Neural cell (in vitro differentiated cells): ENCODE data around the gene PDHX. TPM values are rescaled to one million over a fixed set of nuclear protein-coding genes. Genes with fewer than 3 reads are reported as not detected.

Experiments used
- H2AFZ ChIP-seq: fragments of 200-600, 300-800 bp; sonication (generic), shearing (Covaris generic); 2 replicates; pipeline ENCODE4 v1.6.0; 2014; ENCODE audit warnings: low read depth, mild to moderate bottlenecking, antibody characterized with exemption, low read length, moderate library complexity
- H3F3A ChIP-seq: fragments of 200-600 bp; shearing (Covaris generic); 2 replicates; pipeline ENCODE4 v1.6.1; 2016; ENCODE audit warnings: mild to moderate bottlenecking, moderate library complexity, mixed read lengths, antibody characterized with exemption, low read length; ENCODE audit not compliant: insufficient read depth, poor library complexity, severe bottlenecking
- H3K27ac ChIP-seq: fragments of 200-600, 300-800 bp; sonication (generic), shearing (Covaris generic); 2 replicates; pipeline ENCODE4 v1.5.1; 2014; ENCODE audit warnings: mild to moderate bottlenecking, low read length, moderate library complexity
- H3K27me3 ChIP-seq: fragments of 300-800, 200-600 bp; sonication (generic), shearing (Covaris generic); 2 replicates; pipeline ENCODE4 v1.6.0; 2014; ENCODE audit warnings: mild to moderate bottlenecking, low read depth, low read length, moderate library complexity; ENCODE audit not compliant: insufficient read depth
- H3K36me3 ChIP-seq: fragments of 300-800, 200-600 bp; sonication (generic), shearing (Covaris generic); 2 replicates; pipeline ENCODE4 v1.5.1; 2014; ENCODE audit warnings: mild to moderate bottlenecking, antibody characterized with exemption, low read length, moderate library complexity; ENCODE audit not compliant: insufficient read depth
- H3K4me2 ChIP-seq: fragments of 300-800, 200-600 bp; sonication (generic), shearing (Covaris generic); 2 replicates; pipeline ENCODE4 v1.6.0; 2014; ENCODE audit warnings: mild to moderate bottlenecking, low read length
- H3K4me3 ChIP-seq: fragments of 300-800, 200-600 bp; sonication (generic), shearing (Covaris generic); 2 replicates; pipeline ENCODE4 v1.5.1; 2014; ENCODE audit warnings: mild to moderate bottlenecking, low read length, moderate library complexity
- H3K79me2 ChIP-seq: fragments of 200-600 bp; shearing (Covaris generic); replicated peaks from 2 replicates; pipeline ENCODE4 v1.6.0; 2014; ENCODE audit warnings: mild to moderate bottlenecking, low read length, moderate library complexity; ENCODE audit not compliant: insufficient read depth
- H3K9ac ChIP-seq: fragments of 300-800, 200-600 bp; sonication (generic), shearing (Covaris generic); 2 replicates; pipeline ENCODE4 v1.6.1; 2016; ENCODE audit warnings: mild to moderate bottlenecking, low read length, mixed read lengths
- H3K9me2 ChIP-seq: fragments of 200-600 bp; shearing (Covaris generic); 2 replicates; pipeline ENCODE4 v1.6.1; 2016; ENCODE audit warnings: mild to moderate bottlenecking, low read length, mixed read lengths; ENCODE audit not compliant: insufficient read depth
- H3K9me3 ChIP-seq: fragments of 200-600, 300-800 bp; sonication (generic), shearing (Covaris generic); 2 replicates; pipeline ENCODE4 v1.6.1; 2016; ENCODE audit warnings: mild to moderate bottlenecking, mixed run types, low read length, moderate library complexity, mixed read lengths
- H4K20me1 ChIP-seq: fragments of 200-600 bp; shearing (Covaris generic); 2 replicates; pipeline ENCODE4 v1.6.1; 2016; ENCODE audit warnings: mild to moderate bottlenecking, mixed run types; ENCODE audit not compliant: insufficient read depth
- CTCF ChIP-seq: fragments of 450-650 bp; IDR thresholded peaks from 2 replicates; pipeline ENCODE4 v1.5.1; 2014; ENCODE audit warnings: antibody characterized with exemption, mild to moderate bottlenecking, moderate library complexity; ENCODE audit not compliant: poor library complexity, severe bottlenecking
- EP300 ChIP-seq: fragments of 450-650 bp; conservative IDR thresholded peaks from 2 replicates; pipeline ENCODE4 v1.6.1; 2014; ENCODE audit warnings: antibody characterized with exemption, mild to moderate bottlenecking, moderate library complexity; ENCODE audit not compliant: poor library complexity, severe bottlenecking
- EZH2 ChIP-seq: fragments of 200-600, 300-800 bp; shearing (Covaris generic), sonication (generic); IDR thresholded peaks from 2 replicates; pipeline ENCODE4 v1.6.1; 2014; ENCODE audit warnings: antibody characterized with exemption, low read length, borderline replicate concordance, mild to moderate bottlenecking; ENCODE audit not compliant: insufficient read depth, poor library complexity, severe bottlenecking
- MXI1 ChIP-seq: fragments of 450-650 bp; conservative IDR thresholded peaks from 2 replicates; pipeline ENCODE4 v1.6.1; 2014; ENCODE audit warnings: antibody characterized with exemption, mild to moderate bottlenecking; ENCODE audit not compliant: poor library complexity, severe bottlenecking
- POLR2AphosphoS5 ChIP-seq: IDR thresholded peaks from 2 replicates; pipeline ENCODE4 v1.6.1; 2012
- RAD21 ChIP-seq: fragments of 450-650 bp; conservative IDR thresholded peaks from 2 replicates; pipeline ENCODE4 v1.6.1; 2014; ENCODE audit warnings: antibody characterized with exemption, mild to moderate bottlenecking, moderate library complexity
- REST ChIP-seq: IDR thresholded peaks from 2 replicates; pipeline ENCODE4 v1.6.1; 2012; ENCODE audit warnings: borderline replicate concordance
- SMC3 ChIP-seq: fragments of 450-650 bp; conservative IDR thresholded peaks from 2 replicates; pipeline ENCODE4 v1.6.1; 2014; ENCODE audit warnings: antibody characterized with exemption, mild to moderate bottlenecking, moderate library complexity; ENCODE audit not compliant: poor library complexity
- TAF1 ChIP-seq: IDR thresholded peaks from 2 replicates; pipeline ENCODE4 v1.6.1; 2012; ENCODE audit warnings: low read depth
- polyA plus RNA-seq: library from polyadenylated mRNA; depleted of rRNA; stranded (reverse); fragments of >200 nt; gene quantifications from 2 replicates; pipeline ENCODE4 v1.2.3, GENCODE V29; 2014

PDHX gene
- polyA plus RNA-seq, 1 donor from 2014 or later, result 59.8 TPM

- Histone ChIP-seq H3K4me3 (no peak overlapping the region), H3K9me3 (no peaks in the 10 kb centered on the region), H3K27me3 (no peaks in the 10 kb centered on the region), H3K9ac (no peak overlapping the region), H3K36me3 (peaks cover 9% of the 10 kb centered on the region), H4K20me1 (no peaks in the 10 kb centered on the region), H3K79me2 (peaks cover 15% of the 10 kb centered on the region), H3K27ac (no peak overlapping the region), H3F3A (no peaks in the 10 kb centered on the region), H3K9me2 (no peaks in the 10 kb centered on the region), H2AFZ (no peak overlapping the region), H3K4me2 (no peak overlapping the region)
- TF ChIP-seq EZH2 (no peak), MXI1 (no peak)
These were observed 10.8 kb upstream of the PDHX start for GRCh38 chr11:34905666-34906065.

- Histone ChIP-seq H3K9ac (no peak overlapping the region), H2AFZ (no peak overlapping the region), H3K4me2 (no peak overlapping the region), H3K9me3 (no peaks in the 10 kb centered on the region), H3K27ac (no peak overlapping the region), H3K4me3 (no peak overlapping the region), H3K79me2 (peaks cover 22% of the 10 kb centered on the region), H3K27me3 (no peaks in the 10 kb centered on the region), H3K9me2 (no peaks in the 10 kb centered on the region), H3K36me3 (peaks cover 9% of the 10 kb centered on the region), H4K20me1 (no peaks in the 10 kb centered on the region), H3F3A (no peaks in the 10 kb centered on the region)
- TF ChIP-seq EP300 (no peak), SMC3 (no peak), REST (no peak), EZH2 (no peak), MXI1 (no peak), POLR2AphosphoS5 (no peak), RAD21 (no peak)
These were observed 8.4 kb upstream of the PDHX start for GRCh38 chr11:34907934-34908593.

GRCh38 chr11:34909415-34909814 is 7.0 kb upstream of the PDHX start:
- H3K9me3 ChIP-seq, result no peaks in the 10 kb centered on the region
- H3K36me3 ChIP-seq, result peaks cover 9% of the 10 kb centered on the region
- no peak overlapping the region for H3K4me3 ChIP-seq
- no peaks in the 10 kb centered on the region for H3K9me2 ChIP-seq
- H3K9ac ChIP-seq, result no peak overlapping the region
- H3K79me2 ChIP-seq, result peaks cover 29% of the 10 kb centered on the region
- TF ChIP-seq RAD21 (no peak), EZH2 (no peak), POLR2AphosphoS5 (no peak), REST (no peak), CTCF (no peak), TAF1 (no peak), MXI1 (no peak), SMC3 (no peak), EP300 (no peak)
- no peaks in the 10 kb centered on the region for H3K27me3 ChIP-seq
- H3K4me2 ChIP-seq, result no peak overlapping the region
- no peak overlapping the region for H2AFZ ChIP-seq
- H4K20me1 ChIP-seq, result no peaks in the 10 kb centered on the region
- no peaks in the 10 kb centered on the region for H3F3A ChIP-seq
- H3K27ac ChIP-seq, result no peak overlapping the region
